GM12878 (cell line): ENCODE results near the gene ENG. TPM values are rescaled to one million over a fixed set of nuclear protein-coding genes. Genes with fewer than 3 reads are reported as not detected.

Experiments
- ASH2L ChIP-seq: fragments of 300-600, 200-600 bp; sonication (generic); IDR thresholded peaks from 2 replicates; pipeline ENCODE4 v1.6.1; 2017; ENCODE audit warnings: low read depth, mild to moderate bottlenecking, borderline replicate concordance
- BCL3 ChIP-seq: IDR thresholded peaks from 2 replicates; pipeline ENCODE4 v1.6.1; 2011; ENCODE audit warnings: borderline replicate concordance, low read depth, mild to moderate bottlenecking, moderate library complexity, low read length; ENCODE audit not compliant: insufficient read depth, poor library complexity, severe bottlenecking
- CBFB ChIP-seq: IDR thresholded peaks from 2 replicates; pipeline ENCODE4 v1.6.1; 2016; ENCODE audit warnings: antibody characterized with exemption, low read depth
- CHD4 ChIP-seq: fragments of 200-600 bp; sonication (generic); IDR thresholded peaks from 2 replicates; pipeline ENCODE4 v1.6.1; 2016; ENCODE audit warnings: mild to moderate bottlenecking
- FOXM1 ChIP-seq: IDR thresholded peaks from 2 replicates; pipeline ENCODE4 v1.6.1; 2012; ENCODE audit warnings: low read depth, mild to moderate bottlenecking, inconsistent platforms, low read length, moderate library complexity
- GATAD2B ChIP-seq: fragments of 450-650 bp; conservative IDR thresholded peaks from 2 replicates; pipeline ENCODE4 v1.6.1; 2017; ENCODE audit warnings: low read depth, mild to moderate bottlenecking, moderate library complexity
- IRF3 ChIP-seq: fragments of 450-650 bp; IDR thresholded peaks from 2 replicates; pipeline ENCODE4 v1.6.1; 2014; ENCODE audit warnings: mild to moderate bottlenecking
- KLF5 ChIP-seq: fragments of 450-650 bp; IDR thresholded peaks from 2 replicates; pipeline ENCODE4 v1.6.1; 2014; ENCODE audit warnings: mild to moderate bottlenecking; ENCODE audit not compliant: partially characterized antibody
- MEF2A ChIP-seq: IDR thresholded peaks from 2 replicates; pipeline ENCODE4 v1.6.1; 2011; ENCODE audit warnings: low read depth, mild to moderate bottlenecking, low read length, moderate library complexity; ENCODE audit not compliant: insufficient read depth
- MXI1 ChIP-seq: fragments of 150-350 bp; IDR thresholded peaks from 2 replicates; pipeline ENCODE4 v1.6.1; 2011; ENCODE audit warnings: low read depth, mild to moderate bottlenecking, inconsistent platforms, low read length, improper control_type of control experiment
- NBN ChIP-seq: fragments of 450-650 bp; IDR thresholded peaks from 2 replicates; pipeline ENCODE4 v1.6.1; 2016
- NFXL1 ChIP-seq: fragments of 450-650 bp; IDR thresholded peaks from 2 replicates; pipeline ENCODE4 v1.6.1; 2017; ENCODE audit warnings: antibody characterized with exemption, mild to moderate bottlenecking, borderline replicate concordance
- NRF1 ChIP-seq: conservative IDR thresholded peaks from 2 replicates; pipeline ENCODE4 v1.6.1; 2011; ENCODE audit warnings: mild to moderate bottlenecking, low read depth, low read length, improper control_type of control experiment
- RELB ChIP-seq: fragments of 450-650 bp; IDR thresholded peaks from 2 replicates; pipeline ENCODE4 v1.6.1; 2017; ENCODE audit warnings: low read depth, mild to moderate bottlenecking, moderate library complexity
- RFX5 ChIP-seq: IDR thresholded peaks from 2 replicates; pipeline ENCODE4 v1.6.1; 2011; ENCODE audit warnings: low read depth, low read length, improper control_type of control experiment
- SIN3A ChIP-seq: IDR thresholded peaks from 2 replicates; pipeline ENCODE4 v1.6.1; 2012; ENCODE audit warnings: low read depth, low read length, improper control_type of control experiment
- SMARCA5 ChIP-seq: fragments of 450-650 bp; IDR thresholded peaks from 2 replicates; pipeline ENCODE4 v1.6.1; 2017; ENCODE audit warnings: mild to moderate bottlenecking
- TCF3 ChIP-seq: IDR thresholded peaks from 2 replicates; pipeline ENCODE4 v1.6.1; 2012; ENCODE audit warnings: low read depth, mild to moderate bottlenecking, low read length, borderline replicate concordance; ENCODE audit not compliant: insufficient read depth
- ZBED1 ChIP-seq: IDR thresholded peaks from 2 replicates; pipeline ENCODE4 v1.6.1; 2016; ENCODE audit warnings: borderline replicate concordance
- ZNF592 ChIP-seq: fragments of 450-650 bp; IDR thresholded peaks from 2 replicates; pipeline ENCODE4 v1.6.1; 2017; ENCODE audit warnings: mild to moderate bottlenecking, moderate library complexity
- ZZZ3 ChIP-seq: IDR thresholded peaks from 2 replicates; pipeline ENCODE4 v1.6.1; 2011; ENCODE audit warnings: low read depth; ENCODE audit not compliant: control insufficient read depth, insufficient read length
- polyA plus RNA-seq, 11 experiments: library from polyadenylated mRNA; depleted of rRNA in 4 of 11; unstranded in 6 of 11; stranded (reverse) in 5 of 11; fragments of >200 nt; fragmentation: Nextera tagmentation in 4 of 11; fragmentation: Illumina TruSeq in 1 of 11; extraction: Ambion mirVana in 4 of 11; extraction: Trizol in 1 of 11; gene quantifications; 1 replicate in 1 of 11; 2 replicates in 10 of 11; pipeline versions ENCODE4 v1.2.1 to v1.2.3, GENCODE V29; 2011 to 2016; ENCODE audit warnings: inconsistent platforms in 2 of 11, missing spikeins in 2 of 11, low read depth in 1 of 11
- total RNA-seq, 4 experiments: library from RNA; depleted of rRNA in 3 of 4; stranded (reverse); fragments of >200 nt in 3 of 4; fragmentation: Illumina TruSeq in 1 of 4; extraction: Trizol in 1 of 4; gene quantifications; 2 replicates each; pipeline versions ENCODE4 v1.2.1 to v1.2.3, GENCODE V29; 2013 to 2021

ENG gene
- total and polyA plus RNA-seq, 10 of the 15 experiments (the other 5 are each of a cell fraction or from before 2014, with no cell fraction given), result 0.14 to 10.1 (median 2.0) TPM

GRCh38 chr9:127785023-127785932 is 69.2 kb downstream of the ENG start (continued):
- no peak for TF ChIP-seq KLF5
- no peak for TF ChIP-seq ZBED1
- TF ChIP-seq NFXL1, result 0 out of 2 replicates have a peak, but pooled peaks have one; percentile 32
- TF ChIP-seq ZNF592, result 0 out of 2 replicates have a peak, but pooled peaks have one; percentile 29
- TF ChIP-seq GATAD2B, result peak; percentile 38; the same call in 1 of the 2 replicates
- TF ChIP-seq TCF3, result peak; percentile 54; the same call in 1 of the 2 replicates
- TF ChIP-seq MXI1, result no peak
- TF ChIP-seq SIN3A, result 0 out of 2 replicates have a peak, but pooled peaks have one; percentile 34
- 0 out of 2 replicates have a peak, but pooled peaks have one; percentile 6 for TF ChIP-seq MEF2A
- no peak for TF ChIP-seq ASH2L
- TF ChIP-seq IRF3, result no peak
- no peak for TF ChIP-seq FOXM1
- no peak; the same call in 1 of the 2 replicates for TF ChIP-seq SMARCA5
- TF ChIP-seq RELB, result 0 out of 2 replicates have a peak, but pooled peaks have one; percentile 15
- no peak for TF ChIP-seq CHD4
- no peak for TF ChIP-seq ZZZ3
- no peak; the same call in none of the 2 replicates for TF ChIP-seq NBN
- TF ChIP-seq BCL3, result peak; percentile 27
- TF ChIP-seq NRF1, result no peak
- TF ChIP-seq CBFB, result no peak
- TF ChIP-seq RFX5, result no peak
